K562 (cell line): ENCODE results near the gene BLVRA. TPM values are rescaled to one million over a fixed set of nuclear protein-coding genes. Genes with fewer than 3 reads are reported as not detected.

Experiments used
- CTBP1 ChIP-seq: fragments of 450-650 bp; IDR thresholded peaks from 2 replicates; pipeline ENCODE4 v1.6.1; 2016; ENCODE audit warnings: borderline replicate concordance
- HDAC3 ChIP-seq: fragments of 450-650 bp; IDR thresholded peaks from 2 replicates; pipeline ENCODE4 v1.6.1; 2018; ENCODE audit warnings: borderline replicate concordance, mild to moderate bottlenecking, moderate library complexity; ENCODE audit not compliant: partially characterized antibody
- HIVEP1 ChIP-seq: fragments of 250-450 bp; sonication (Bioruptor Pico); IDR thresholded peaks from 2 replicates; pipeline ENCODE4 v1.4.0; 2020; ENCODE audit warnings: mild to moderate bottlenecking
- HNRNPH1 ChIP-seq: fragments of 200-400 bp; formaldehyde crosslinking; optimal IDR thresholded peaks from 2 replicates; pipeline ENCODE3; 2017; ENCODE audit warnings: low read depth, mild to moderate bottlenecking, low read length, moderate library complexity
- JUNB ChIP-seq: fragments of 450-650 bp; formaldehyde crosslinking; conservative IDR thresholded peaks from 2 replicates; pipeline ENCODE4 v1.4.0; 2020; ENCODE audit warnings: mild to moderate bottlenecking
- MEF2A ChIP-seq: IDR thresholded peaks from 2 replicates; pipeline ENCODE4 v1.6.1; 2011; ENCODE audit warnings: low read depth, mild to moderate bottlenecking, low read length, moderate library complexity; ENCODE audit not compliant: control insufficient read depth
- MYC ChIP-seq, 2 experiments: fragments of 250-450 bp in 1 of 2; sonication (Bioruptor Pico) in 1 of 2; IDR thresholded peaks; 2 replicates each; pipeline versions ENCODE4 v1.5.1 to v1.6.1; 2012 to 2021; ENCODE audit warnings: low read depth in 2 of 2, borderline replicate concordance in 1 of 2, improper control_type of control experiment in 1 of 2, low read length in 1 of 2, mild to moderate bottlenecking in 1 of 2, moderate library complexity in 1 of 2
- NONO ChIP-seq, 2 experiments: fragments of 200-400 bp in 1 of 2; fragments of 450-650 bp in 1 of 2; formaldehyde crosslinking in 1 of 2; IDR thresholded peaks; 2 replicates each; pipeline ENCODE4 v1.6.1; 2017; ENCODE audit warnings: low read depth in 2 of 2, mild to moderate bottlenecking in 2 of 2, moderate library complexity in 2 of 2, low read length in 1 of 2
- NRF1 ChIP-seq, 2 experiments: fragments of 450-650 bp; IDR thresholded peaks in 1 of 2; conservative IDR thresholded peaks in 1 of 2; 2 replicates each; pipeline ENCODE4 v1.6.1; 2014; ENCODE audit warnings: mild to moderate bottlenecking in 2 of 2
- POLR2AphosphoS2 ChIP-seq: IDR thresholded peaks from 2 replicates; pipeline ENCODE4 v1.6.1; 2012; ENCODE audit warnings: low read length, improper control_type of control experiment
- SLC30A9 ChIP-seq: fragments of 250-450 bp; sonication (Bioruptor Pico); IDR thresholded peaks from 2 replicates; pipeline ENCODE4 v1.8.0; 2022; ENCODE audit warnings: mild to moderate bottlenecking, moderate library complexity
- SRSF7 ChIP-seq: fragments of 200-400 bp; formaldehyde crosslinking; optimal IDR thresholded peaks from 2 replicates; pipeline ENCODE3; 2017; ENCODE audit warnings: mild to moderate bottlenecking, low read depth, low read length
- SUPT5H ChIP-seq: fragments of 450-650 bp; IDR thresholded peaks from 2 replicates; pipeline ENCODE4 v1.6.1; 2016
- ZKSCAN3 ChIP-seq: fragments of 250-450 bp; sonication (Bioruptor Pico); IDR thresholded peaks from 2 replicates; pipeline ENCODE4 v1.4.0; 2020
- ZNF165 ChIP-seq: fragments of 250-450 bp; sonication (Bioruptor Pico); IDR thresholded peaks from 2 replicates; pipeline ENCODE4 v1.4.0; 2020; ENCODE audit warnings: borderline replicate concordance
- ZNF584 ChIP-seq: fragments of 200-800 bp; sonication (Bioruptor generic); IDR thresholded peaks from 2 replicates; pipeline ENCODE4 v1.6.1; 2016; ENCODE audit warnings: low read depth, mild to moderate bottlenecking, missing genetic modification characterization, missing compliant biosample characterization
- polyA plus RNA-seq, 8 experiments: library from polyadenylated mRNA; depleted of rRNA in 4 of 8; stranded (reverse) in 5 of 8; unstranded in 3 of 8; fragments of >200 nt; fragmentation: Nextera tagmentation in 2 of 8; fragmentation: Illumina TruSeq in 1 of 8; extraction: Ambion mirVana in 2 of 8; extraction: Trizol in 1 of 8; gene quantifications; 2 replicates each; pipeline versions ENCODE4 v1.2.1 to v1.2.3, GENCODE V29; 2011 to 2014; ENCODE audit warnings: inconsistent platforms in 1 of 8, missing spikeins in 1 of 8
- total RNA-seq, 7 experiments: library from RNA; depleted of rRNA in 6 of 7; stranded (reverse); fragments of >200 nt in 6 of 7; fragmentation: Illumina TruSeq in 2 of 7; extraction: Trizol in 2 of 7; gene quantifications; 2 replicates each; pipeline versions ENCODE4 v1.2.1 to v1.2.3, GENCODE V29; 2011 to 2021; ENCODE audit warnings: low replicate concordance in 1 of 7
- TF ChIP-seq, protein P1 (sequence below): IDR thresholded peaks from 2 replicates; pipeline ENCODE4 v1.6.1; 2011; ENCODE audit warnings: borderline replicate concordance, low read depth, mild to moderate bottlenecking, moderate library complexity, low read length; ENCODE audit not compliant: insufficient read depth, poor library complexity, severe bottlenecking
- TF ChIP-seq, protein P2 (sequence below): fragments of 250-450 bp; sonication (Bioruptor Pico); IDR thresholded peaks from 2 replicates; pipeline ENCODE4 v1.5.0; 2022; ENCODE audit warnings: mild to moderate bottlenecking
- TF ChIP-seq, protein P3 (sequence below), 3 experiments: fragments of 200-800 bp in 1 of 3; sonication (Bioruptor generic) in 1 of 3; sonication (generic) in 1 of 3; formaldehyde crosslinking in 1 of 3; IDR thresholded peaks; 2 replicates each; pipeline versions ENCODE4 v1.6.1 to v1.8.0; 2016 to 2022; ENCODE audit warnings: mild to moderate bottlenecking in 2 of 3, missing compliant biosample characterization in 2 of 3, missing genetic modification characterization in 2 of 3, missing genetic modification reagents in 1 of 3
- TF ChIP-seq, protein P4 (sequence below): fragments of 450-650 bp; formaldehyde crosslinking; IDR thresholded peaks from 2 replicates; pipeline ENCODE4 v1.4.0; 2020; ENCODE audit warnings: mild to moderate bottlenecking, moderate library complexity

The BLVRA gene
- total and polyA plus RNA-seq, 9 of the 15 experiments (the other 6 are each of a cell fraction or from before 2014, with no cell fraction given): 48.5 to 147 (median 61.5) TPM

DNA sequence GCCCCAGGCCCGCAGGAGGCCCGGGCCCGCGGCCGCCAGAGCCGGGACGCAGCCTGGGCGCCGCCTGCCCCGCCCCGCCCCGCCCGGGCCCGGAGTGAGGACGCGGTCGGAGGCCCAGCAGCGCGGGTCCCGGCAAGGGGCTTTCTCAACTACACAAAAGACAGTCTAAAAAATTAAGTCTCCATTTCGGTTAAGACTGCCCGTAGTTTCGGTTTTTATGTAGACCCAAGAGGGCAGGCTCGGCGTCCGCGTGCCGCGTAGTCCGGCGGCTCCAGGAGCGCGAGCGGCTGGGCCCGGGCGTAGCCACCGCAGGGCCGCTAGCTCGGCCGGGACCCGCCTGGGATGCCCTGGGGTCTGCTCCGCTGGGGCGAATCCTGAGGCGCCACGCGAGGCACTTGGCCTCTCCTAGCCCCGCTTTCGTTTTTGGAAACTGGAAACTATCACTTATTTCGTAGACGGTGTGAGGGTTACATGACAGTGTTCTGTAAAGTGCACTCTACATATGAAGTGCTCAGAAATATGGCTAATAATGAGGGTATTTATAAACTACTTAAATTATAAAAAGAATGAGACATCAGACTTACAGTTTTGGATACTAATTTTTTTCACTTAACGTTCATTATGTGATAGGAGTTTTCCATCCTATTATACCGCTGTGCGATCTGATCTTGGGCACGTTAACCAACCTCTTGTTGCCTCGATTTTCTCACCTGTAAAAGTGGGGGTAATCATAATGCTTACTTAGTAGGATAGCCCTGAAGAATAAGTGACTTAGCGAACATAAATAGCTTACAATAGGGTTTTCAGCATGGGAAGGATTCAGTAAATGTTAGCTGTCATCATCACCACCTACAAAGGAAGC lies 573 bp downstream of the BLVRA start (continued):
- TF ChIP-seq, protein P1, sequence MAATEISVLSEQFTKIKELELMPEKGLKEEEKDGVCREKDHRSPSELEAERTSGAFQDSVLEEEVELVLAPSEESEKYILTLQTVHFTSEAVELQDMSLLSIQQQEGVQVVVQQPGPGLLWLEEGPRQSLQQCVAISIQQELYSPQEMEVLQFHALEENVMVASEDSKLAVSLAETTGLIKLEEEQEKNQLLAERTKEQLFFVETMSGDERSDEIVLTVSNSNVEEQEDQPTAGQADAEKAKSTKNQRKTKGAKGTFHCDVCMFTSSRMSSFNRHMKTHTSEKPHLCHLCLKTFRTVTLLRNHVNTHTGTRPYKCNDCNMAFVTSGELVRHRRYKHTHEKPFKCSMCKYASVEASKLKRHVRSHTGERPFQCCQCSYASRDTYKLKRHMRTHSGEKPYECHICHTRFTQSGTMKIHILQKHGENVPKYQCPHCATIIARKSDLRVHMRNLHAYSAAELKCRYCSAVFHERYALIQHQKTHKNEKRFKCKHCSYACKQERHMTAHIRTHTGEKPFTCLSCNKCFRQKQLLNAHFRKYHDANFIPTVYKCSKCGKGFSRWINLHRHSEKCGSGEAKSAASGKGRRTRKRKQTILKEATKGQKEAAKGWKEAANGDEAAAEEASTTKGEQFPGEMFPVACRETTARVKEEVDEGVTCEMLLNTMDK: no peak
- TF ChIP-seq, protein P2, sequence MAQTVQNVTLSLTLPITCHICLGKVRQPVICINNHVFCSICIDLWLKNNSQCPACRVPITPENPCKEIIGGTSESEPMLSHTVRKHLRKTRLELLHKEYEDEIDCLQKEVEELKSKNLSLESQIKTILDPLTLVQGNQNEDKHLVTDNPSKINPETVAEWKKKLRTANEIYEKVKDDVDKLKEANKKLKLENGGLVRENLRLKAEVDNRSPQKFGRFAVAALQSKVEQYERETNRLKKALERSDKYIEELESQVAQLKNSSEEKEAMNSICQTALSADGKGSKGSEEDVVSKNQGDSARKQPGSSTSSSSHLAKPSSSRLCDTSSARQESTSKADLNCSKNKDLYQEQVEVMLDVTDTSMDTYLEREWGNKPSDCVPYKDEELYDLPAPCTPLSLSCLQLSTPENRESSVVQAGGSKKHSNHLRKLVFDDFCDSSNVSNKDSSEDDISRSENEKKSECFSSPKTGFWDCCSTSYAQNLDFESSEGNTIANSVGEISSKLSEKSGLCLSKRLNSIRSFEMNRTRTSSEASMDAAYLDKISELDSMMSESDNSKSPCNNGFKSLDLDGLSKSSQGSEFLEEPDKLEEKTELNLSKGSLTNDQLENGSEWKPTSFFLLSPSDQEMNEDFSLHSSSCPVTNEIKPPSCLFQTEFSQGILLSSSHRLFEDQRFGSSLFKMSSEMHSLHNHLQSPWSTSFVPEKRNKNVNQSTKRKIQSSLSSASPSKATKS (CRISPR knock-in tag): no peak
- TF ChIP-seq POLR2AphosphoS2 (no peak), JUNB (CRISPR knock-in tag) (no peak), HDAC3 (no peak), NRF1 (conservative IDR thresholded peaks at IDR 0.05 in 1 of 2, IDR thresholded peaks at IDR 0.05 in 1 of 2) (no peak), HIVEP1 (no peak), MYC (IDR thresholded peaks at IDR 0.05; ENCODE audit: low read depth, low read length) (no peak), MYC (CRISPR knock-in tag; IDR thresholded peaks at IDR 0.05; ENCODE audit: borderline replicate concordance, low read depth) (no peak), ZNF584 (CRISPR knock-in tag) (no peak), SLC30A9 (CRISPR knock-in tag) (no peak), NONO (IDR thresholded peaks at IDR 0.05; ENCODE audit: low read depth in 2 of 2, low read length in 1 of 2) (0 out of 4 replicates have a peak, but pooled peaks of 1 of the 2 experiments have one; percentile 2), MEF2A (no peak), ZNF165 (no peak), ZKSCAN3 (no peak), HNRNPH1 (no peak), CTBP1 (peak; percentile 20; the same call in 1 of the 2 replicates), SUPT5H (no peak), SRSF7 (no peak)
- TF ChIP-seq, protein P3, sequence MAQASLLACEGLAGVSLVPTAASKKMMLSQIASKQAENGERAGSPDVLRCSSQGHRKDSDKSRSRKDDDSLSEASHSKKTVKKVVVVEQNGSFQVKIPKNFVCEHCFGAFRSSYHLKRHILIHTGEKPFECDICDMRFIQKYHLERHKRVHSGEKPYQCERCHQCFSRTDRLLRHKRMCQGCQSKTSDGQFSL (CRISPR knock-in tag; IDR thresholded peaks at IDR 0.05): no peak
- TF ChIP-seq, protein P3 (tag; IDR thresholded peaks at IDR 0.05): no peak
- TF ChIP-seq, protein P4, sequence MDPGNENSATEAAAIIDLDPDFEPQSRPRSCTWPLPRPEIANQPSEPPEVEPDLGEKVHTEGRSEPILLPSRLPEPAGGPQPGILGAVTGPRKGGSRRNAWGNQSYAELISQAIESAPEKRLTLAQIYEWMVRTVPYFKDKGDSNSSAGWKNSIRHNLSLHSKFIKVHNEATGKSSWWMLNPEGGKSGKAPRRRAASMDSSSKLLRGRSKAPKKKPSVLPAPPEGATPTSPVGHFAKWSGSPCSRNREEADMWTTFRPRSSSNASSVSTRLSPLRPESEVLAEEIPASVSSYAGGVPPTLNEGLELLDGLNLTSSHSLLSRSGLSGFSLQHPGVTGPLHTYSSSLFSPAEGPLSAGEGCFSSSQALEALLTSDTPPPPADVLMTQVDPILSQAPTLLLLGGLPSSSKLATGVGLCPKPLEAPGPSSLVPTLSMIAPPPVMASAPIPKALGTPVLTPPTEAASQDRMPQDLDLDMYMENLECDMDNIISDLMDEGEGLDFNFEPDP (CRISPR knock-in tag): no peak
